ENCODE results near the gene CDCA3. TPM values are rescaled to one million over a fixed set of nuclear protein-coding genes. Genes with fewer than 3 reads are reported as not detected.

Gene CDCA3
- total and polyA plus RNA-seq, 2 donors (not counting 1 experiment from before 2014, with no cell fraction given) = 1.6 to 2.3 TPM

- Histone ChIP-seq H3K4me3 (ENCODE audit: control extremely low read depth in 1 of 5, extremely low read depth in 1 of 5, insufficient read depth in 1 of 5, low read depth in 2 of 5, low read length in 4 of 5) (no peak overlapping the region), H3K4me1 (ENCODE audit: control insufficient read depth in 2 of 2, insufficient read depth in 2 of 2, low read length in 2 of 2) (peaks cover 11 to 14% of the 10 kb centered on the region in 2 donors), H3K4me2 (replicated peaks; ENCODE audit: low read depth, low read length, poor library complexity, severe bottlenecking) (no peak overlapping the region), H3K27ac (ENCODE audit: low read length in 2 of 2) (no peak overlapping the region), H3K9me3 (ENCODE audit: control extremely low read depth in 1 of 3, control insufficient read depth in 2 of 3, insufficient read depth in 1 of 3, low read length in 2 of 3) (no peaks in the 10 kb centered on the region), H3K36me3 (replicated peaks in 1 of 2; ENCODE audit: control extremely low read depth in 1 of 2, control insufficient read depth in 1 of 2, extremely low read depth in 1 of 2, insufficient read depth in 2 of 2, low read length in 1 of 2) (peaks cover 0 to 48% of the 10 kb centered on the region in 2 experiments), H3K27me3 (replicated peaks in 1 of 4; ENCODE audit: control extremely low read depth in 1 of 4, control insufficient read depth in 3 of 4, insufficient read depth in 4 of 4, low read length in 3 of 4) (no peaks in the 10 kb centered on the region), H2AFZ (ENCODE audit: insufficient read depth, low read depth, low read length, poor library complexity, severe bottlenecking) (no peak overlapping the region), H4K20me1 (ENCODE audit: control insufficient read depth, insufficient read depth, low read length, poor library complexity, severe bottlenecking) (peaks cover 9% of the 10 kb centered on the region), H3K9ac (ENCODE audit: low read length) (no peak overlapping the region), H3K79me2 (ENCODE audit: control insufficient read depth, insufficient read depth, low read length) (no peaks in the 10 kb centered on the region)
- no peak overlapping the region for H3K4me3 Mint-ChIP-seq
- no peaks in the 10 kb centered on the region for H3K27me3 Mint-ChIP-seq
- ChIA-PET CTCF (interaction anchor here (0.6 to 1.5 kb wide), 2 partner anchors 9 to 163 kb away, joined by 3 to 4 read pairs; partner anchors contain the start of gene SPSB2), POLR2A (no interaction called here)
- H3K27ac Mint-ChIP-seq = no peak overlapping the region
- no peaks in the 10 kb centered on the region for H3K9me3 Mint-ChIP-seq (ENCODE audit: insufficient read depth)
- no peak for DNase-seq
- intact Hi-C loops (cut with micrococcal nuclease) = no loop called here
- WGBS (ENCODE audit: insufficient coverage) = 96% methylated on average over 11 of the region's 16 CpGs
- H3K4me1 Mint-ChIP-seq = peaks cover 21% of the 10 kb centered on the region
- ATAC-seq (ENCODE audit: low read depth) = no peak
- TF ChIP-seq CTCF (IDR thresholded peaks at IDR 0.05) = no peak
- no peak for TF ChIP-seq EZH2 (IDR thresholded peaks at IDR 0.05; ENCODE audit: borderline replicate concordance, insufficient read depth, low read depth, low read length, poor library complexity, severe bottlenecking)
Observed at GRCh38 chr12:6863586-6864321, 12.7 kb upstream of the CDCA3 start.

GRCh38 chr12:6863033-6863432, 11.9 kb upstream of the CDCA3 start:
- intact Hi-C loops (cut with micrococcal nuclease) = no loop called here
- Mint-ChIP-seq H3K27me3 (no peaks in the 10 kb centered on the region), H3K27ac (no peak overlapping the region), H3K9me3 (ENCODE audit: insufficient read depth) (no peaks in the 10 kb centered on the region), H3K4me1 (peaks cover 13% of the 10 kb centered on the region), H3K4me3 (no peak overlapping the region)
- Histone ChIP-seq H3K9ac (ENCODE audit: low read length) (no peak overlapping the region), H3K36me3 (replicated peaks in 1 of 2; ENCODE audit: control extremely low read depth in 1 of 2, control insufficient read depth in 1 of 2, extremely low read depth in 1 of 2, insufficient read depth in 2 of 2, low read length in 1 of 2) (peaks cover 0 to 55% of the 10 kb centered on the region in 2 experiments), H3K4me2 (replicated peaks; ENCODE audit: low read depth, low read length, poor library complexity, severe bottlenecking) (no peak overlapping the region), H3K27me3 (replicated peaks in 1 of 4; ENCODE audit: control extremely low read depth in 1 of 4, control insufficient read depth in 3 of 4, insufficient read depth in 4 of 4, low read length in 3 of 4) (no peaks in the 10 kb centered on the region), H3K9me3 (ENCODE audit: control extremely low read depth in 1 of 3, control insufficient read depth in 2 of 3, insufficient read depth in 1 of 3, low read length in 2 of 3) (no peaks in the 10 kb centered on the region), H3K4me3 (ENCODE audit: control extremely low read depth in 1 of 5, extremely low read depth in 1 of 5, insufficient read depth in 1 of 5, low read depth in 2 of 5, low read length in 4 of 5) (no peak overlapping the region), H2AFZ (ENCODE audit: insufficient read depth, low read depth, low read length, poor library complexity, severe bottlenecking) (no peak overlapping the region), H3K79me2 (ENCODE audit: control insufficient read depth, insufficient read depth, low read length) (no peaks in the 10 kb centered on the region), H3K27ac (ENCODE audit: low read length in 2 of 2) (no peak overlapping the region), H4K20me1 (ENCODE audit: control insufficient read depth, insufficient read depth, low read length, poor library complexity, severe bottlenecking) (peaks cover 2% of the 10 kb centered on the region), H3K4me1 (ENCODE audit: control insufficient read depth in 2 of 2, insufficient read depth in 2 of 2, low read length in 2 of 2) (peaks cover 4 to 7% of the 10 kb centered on the region in 2 donors)
- 98% methylated on average over 11 of the region's 11 CpGs for WGBS (ENCODE audit: insufficient coverage)
- no peak for ATAC-seq (ENCODE audit: low read depth)
- no peak for TF ChIP-seq EZH2 (IDR thresholded peaks at IDR 0.05; ENCODE audit: borderline replicate concordance, insufficient read depth, low read depth, low read length, poor library complexity, severe bottlenecking)
- no peak for TF ChIP-seq CTCF (IDR thresholded peaks at IDR 0.05)
- ChIA-PET POLR2A (no interaction called here), CTCF (no interaction called here)
- DNase-seq = no peak

Data from B cell (primary cell).